Uterus (tissue), 4 donors: Measurements from ENCODE around the gene SLC25A30. TPM values are rescaled to one million over a fixed set of nuclear protein-coding genes. Genes with fewer than 3 reads are reported as not detected.
"Not testable (repeated sequence)": the region's sequence is repeated elsewhere in the genome, so short reads cannot be mapped to it uniquely, and the experiment has no call there.

ENCODE experiments used
- DNase-seq, 2 donors: peaks; one replicate each; pipeline ENCODE4 v3.0.0-alpha.2; 2019 to 2020
- H3K27ac ChIP-seq, 2 donors: fragments of 200-600 bp; sonication (generic); 1 replicate in 1 of 2; 2 replicates in 1 of 2; pipeline ENCODE4 v1.5.1; 2016 to 2018
- H3K27me3 ChIP-seq, 2 donors: fragments of 200-600 bp; sonication (generic); one replicate each; pipeline ENCODE4 v1.5.1; 2018 to 2019; ENCODE audit warnings: control low read depth in 1 of 2
- H3K36me3 ChIP-seq, 2 donors: fragments of 200-600 bp; sonication (generic); one replicate each; pipeline ENCODE4 v1.5.1; 2019; ENCODE audit warnings: control low read depth in 1 of 2
- H3K4me1 ChIP-seq, 2 donors: fragments of 200-600 bp; sonication (generic); one replicate each; pipeline ENCODE4 v1.5.1; 2018 to 2019; ENCODE audit warnings: control low read depth in 1 of 2
- H3K4me3 ChIP-seq, 2 donors: fragments of 200-600 bp; sonication (generic); 1 replicate in 1 of 2; 2 replicates in 1 of 2; pipeline ENCODE4 v1.5.1; 2018 to 2019; ENCODE audit warnings: mild to moderate bottlenecking in 1 of 2
- H3K9me3 ChIP-seq, 2 donors: fragments of 200-600 bp; sonication (generic); one replicate each; pipeline ENCODE4 v1.5.1; 2019; ENCODE audit warnings: control low read depth in 1 of 2
- CTCF ChIP-seq, 4 experiments: fragments of 200-600 bp in 2 of 4; fragments of 450-650 bp in 2 of 4; sonication (generic) in 2 of 4; IDR thresholded peaks; one replicate each; pipeline ENCODE4 v1.5.1; 2016 to 2019; ENCODE audit warnings: antibody characterized with exemption in 4 of 4, mild to moderate bottlenecking in 2 of 4, moderate library complexity in 1 of 4
- POLR2A ChIP-seq, 2 donors: fragments of 450-650 bp; IDR thresholded peaks; one replicate each; pipeline ENCODE4 v1.6.1; 2016; ENCODE audit warnings: antibody characterized with exemption in 2 of 2, mild to moderate bottlenecking in 1 of 2, moderate library complexity in 1 of 2
- intact Hi-C: fragments of 100-400 bp; cut with DNase I; formaldehyde crosslinking; loops from one replicate; pipeline ENCODE4 v1.15.1; 2023; ENCODE audit warnings: low total_unique reads
- total RNA-seq, 4 donors: library from RNA; depleted of rRNA in 3 of 4; stranded (reverse); fragments of >200 nt in 3 of 4; gene quantifications; one replicate each; pipeline versions ENCODE4 v1.1.0 to v1.2.4, GENCODE V29; 2014 to 2023
- donor health status: DM: yes; HTN: yes; CAD: no.

SLC25A30 gene
- total RNA-seq, 4 donors from 2014 or later: 8.2 to 30.5 (median 22.2) TPM

- DNase-seq: no peak
- no peak overlapping the region for H3K27ac ChIP-seq
- no peaks in the 10 kb centered on the region for H3K9me3 ChIP-seq
- TF ChIP-seq POLR2A (IDR thresholded peaks at IDR 0.05) (no peak), CTCF (IDR thresholded peaks at IDR 0.05) (no peak)
- H3K36me3 ChIP-seq: no peaks in the 10 kb centered on the region
- H3K4me3 ChIP-seq: no peak overlapping the region
- intact Hi-C loops: no loop called here
- no peaks in the 10 kb centered on the region for H3K4me1 ChIP-seq
- H3K27me3 ChIP-seq: no peaks in the 10 kb centered on the region
Observed at GRCh38 chr13:45388664-45389063, 29.5 kb downstream of the SLC25A30 start.

- H3K27me3 ChIP-seq, intact Hi-C loops, H3K9me3 ChIP-seq, DNase-seq, H3K4me3 ChIP-seq, H3K4me1 ChIP-seq, H3K36me3 ChIP-seq, H3K27ac ChIP-seq: not testable (repeated sequence)
Observed at GRCh38 chr13:45386892-45387575, 31.1 kb downstream of the SLC25A30 start.

GRCh38 chr13:45385907-45386553, 32.1 kb downstream of the SLC25A30 start:
- no peak overlapping the region for H3K4me3 ChIP-seq
- no peaks in the 10 kb centered on the region for H3K9me3 ChIP-seq
- H3K27me3 ChIP-seq: no peaks in the 10 kb centered on the region
- DNase-seq: no peak
- no peaks in the 10 kb centered on the region for H3K4me1 ChIP-seq
- no peak overlapping the region for H3K27ac ChIP-seq
- intact Hi-C loops: no loop called here
- no peaks in the 10 kb centered on the region for H3K36me3 ChIP-seq
- no peak for TF ChIP-seq POLR2A (IDR thresholded peaks at IDR 0.05)
- TF ChIP-seq CTCF (IDR thresholded peaks at IDR 0.05): no peak

DNA sequence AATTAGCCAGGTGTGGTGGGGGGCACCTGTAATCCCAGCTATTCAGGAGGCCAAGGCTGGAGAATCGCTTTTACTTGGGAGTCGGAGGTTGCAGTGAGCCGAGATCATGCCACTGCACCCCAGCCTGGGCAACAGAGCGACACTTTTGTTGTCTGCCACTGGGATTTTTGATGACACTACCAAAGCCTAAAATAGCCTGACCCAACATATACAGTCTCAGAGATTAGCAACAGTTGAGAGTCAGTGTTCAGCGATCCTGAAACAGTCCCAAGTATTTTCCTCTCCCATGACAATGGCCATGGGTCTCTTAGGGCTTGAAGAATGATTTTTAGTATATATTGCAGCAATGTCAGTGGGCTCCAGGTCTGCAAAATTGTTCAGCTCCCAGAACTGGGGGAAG, 32.9 kb downstream of the SLC25A30 start:
- H3K9me3 ChIP-seq: no peaks in the 10 kb centered on the region
- H3K4me3 ChIP-seq: no peak overlapping the region
- no peaks in the 10 kb centered on the region for H3K4me1 ChIP-seq
- H3K27ac ChIP-seq: no peak overlapping the region
- H3K36me3 ChIP-seq: no peaks in the 10 kb centered on the region
- intact Hi-C loops: no loop called here
- H3K27me3 ChIP-seq: no peaks in the 10 kb centered on the region
- TF ChIP-seq CTCF (IDR thresholded peaks at IDR 0.05) (no peak), POLR2A (IDR thresholded peaks at IDR 0.05) (no peak)
- no peak for DNase-seq

DNA sequence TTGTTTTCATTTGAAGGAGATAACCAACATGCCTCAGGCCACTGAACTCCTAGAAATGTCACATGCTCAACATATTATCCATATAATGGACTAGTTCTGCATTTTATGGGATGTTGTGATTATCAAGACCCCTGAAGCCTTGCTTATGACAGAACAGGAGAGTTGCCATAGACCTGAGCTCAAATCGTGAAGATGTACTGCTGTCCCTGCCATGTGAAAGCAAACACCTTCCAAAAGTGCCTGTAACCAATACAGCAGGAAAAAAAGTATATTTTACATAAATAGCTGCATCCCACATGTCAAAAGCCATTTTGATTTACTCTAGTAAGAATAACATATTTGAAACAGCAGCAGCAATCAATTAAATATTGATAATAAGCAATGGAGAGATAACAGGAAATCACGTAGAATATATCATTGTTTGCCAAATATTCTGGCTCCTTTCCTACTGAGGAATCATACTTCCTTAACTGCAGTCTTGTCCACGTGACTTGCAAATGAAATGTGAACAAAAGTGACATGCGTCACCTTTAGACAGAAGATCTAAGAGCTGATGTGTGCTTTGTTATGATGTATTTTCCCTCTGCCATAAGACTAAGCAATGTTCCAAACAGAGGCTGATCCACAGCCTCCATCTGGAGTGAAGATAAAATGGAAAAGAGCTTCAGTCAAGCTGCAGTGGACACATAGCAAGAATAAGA, 33.5 kb downstream of the SLC25A30 start:
- no peaks in the 10 kb centered on the region for H3K4me1 ChIP-seq
- no peaks in the 10 kb centered on the region for H3K9me3 ChIP-seq
- TF ChIP-seq POLR2A (IDR thresholded peaks at IDR 0.05): no peak
- no peak for TF ChIP-seq CTCF (IDR thresholded peaks at IDR 0.05)
- intact Hi-C loops: no loop called here
- DNase-seq: no peak
- H3K27ac ChIP-seq: no peak overlapping the region
- no peaks in the 10 kb centered on the region for H3K27me3 ChIP-seq
- no peak overlapping the region for H3K4me3 ChIP-seq
- no peaks in the 10 kb centered on the region for H3K36me3 ChIP-seq

DNA sequence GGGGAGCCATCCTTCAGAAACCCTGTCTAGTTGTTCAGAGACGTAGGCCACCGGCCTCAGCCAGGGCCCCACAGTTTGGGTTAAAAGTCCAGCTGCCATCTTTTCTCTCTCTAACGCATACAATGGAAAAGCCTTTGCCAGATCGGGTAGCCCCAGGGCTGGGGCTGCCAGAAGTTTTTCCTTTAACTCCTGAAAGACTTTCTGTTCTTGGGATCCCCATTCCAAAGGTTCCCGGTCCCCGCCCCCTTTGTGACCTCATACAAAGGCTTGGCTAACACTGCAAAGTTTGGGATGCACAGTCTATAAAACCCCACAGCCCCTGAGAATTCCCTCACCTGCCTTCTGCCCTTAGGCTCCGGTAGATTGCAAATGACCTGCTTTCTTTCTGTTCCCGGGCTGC, 35.4 kb downstream of the SLC25A30 start:
- H3K4me1 ChIP-seq, H3K36me3 ChIP-seq, intact Hi-C loops, DNase-seq, H3K27ac ChIP-seq, H3K27me3 ChIP-seq, H3K9me3 ChIP-seq, H3K4me3 ChIP-seq: not testable (repeated sequence)
